GM18498 (cell line): ENCODE measurements around the gene ZFTA.

ENCODE experiments used
- ATAC-seq: cut with Tn5 transposase; IDR thresholded peaks from one replicate; pipeline ENCODE4 v1.9.1; 2021; ENCODE audit warnings: mild to moderate bottlenecking, moderate library complexity; ENCODE audit not compliant: unreplicated experiment

ZFTA gene

GRCh38 chr11:63756919-63757761 is 11.4 kb downstream of the ZFTA start:
- ATAC-seq, result no peak

GRCh38 chr11:63749624-63750023 is 19.0 kb downstream of the ZFTA start:
- no peak for ATAC-seq

GRCh38 chr11:63747011-63747410 is 21.6 kb downstream of the ZFTA start:
- ATAC-seq, result no peak

GRCh38 chr11:63745304-63746170 is 23.0 kb downstream of the ZFTA start:
- ATAC-seq, result no peak

DNA sequence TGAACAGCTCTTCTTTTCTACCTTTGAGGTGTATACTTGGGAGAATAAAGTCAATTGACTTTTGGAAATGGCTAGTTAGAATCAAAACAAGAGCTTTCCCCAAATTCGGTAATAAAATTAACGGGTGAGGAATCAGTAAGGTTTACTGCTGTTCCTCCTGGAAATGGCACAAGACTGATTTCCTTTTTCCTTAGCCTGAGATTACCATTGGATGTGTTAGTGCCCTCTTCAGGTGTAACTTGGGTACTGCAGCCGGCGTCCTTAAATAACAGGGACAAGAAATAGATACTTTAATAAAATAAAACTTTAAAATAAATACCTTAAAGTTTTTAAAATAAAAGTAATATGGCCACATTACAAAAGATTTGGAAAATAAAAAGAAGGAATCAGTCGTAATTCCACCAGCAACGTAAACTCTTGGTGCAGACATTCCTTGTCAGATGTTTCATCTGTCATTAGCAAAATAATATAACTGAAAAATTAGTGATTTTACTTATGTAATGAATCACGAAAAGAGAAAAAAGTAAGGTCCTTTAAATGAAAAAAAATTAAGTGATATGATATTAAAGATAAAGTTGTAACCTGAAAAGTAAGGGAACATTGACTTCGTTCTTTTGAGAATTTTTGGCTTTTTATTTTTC is 29.7 kb downstream of the ZFTA start:
- ATAC-seq, result no peak

DNA sequence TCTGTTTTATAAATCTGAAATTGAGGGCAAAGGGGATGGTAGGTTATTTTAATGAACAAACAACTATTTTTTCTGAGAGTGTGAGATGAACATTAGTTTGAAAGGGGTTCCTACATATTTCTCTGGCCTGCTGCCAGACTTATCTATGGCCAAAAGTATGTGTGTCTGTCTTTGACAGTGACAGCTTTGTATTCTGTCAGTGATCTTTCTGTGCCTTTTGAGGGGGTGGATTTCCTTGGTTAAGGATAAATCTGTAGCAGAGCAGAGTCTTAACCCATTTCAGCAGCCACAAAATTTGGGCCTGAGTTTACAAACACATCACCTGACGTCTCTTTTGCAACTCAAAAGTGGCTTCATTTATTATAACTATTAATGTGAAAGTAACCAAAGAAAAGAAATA is 30.9 kb downstream of the ZFTA start:
- no peak for ATAC-seq

DNA sequence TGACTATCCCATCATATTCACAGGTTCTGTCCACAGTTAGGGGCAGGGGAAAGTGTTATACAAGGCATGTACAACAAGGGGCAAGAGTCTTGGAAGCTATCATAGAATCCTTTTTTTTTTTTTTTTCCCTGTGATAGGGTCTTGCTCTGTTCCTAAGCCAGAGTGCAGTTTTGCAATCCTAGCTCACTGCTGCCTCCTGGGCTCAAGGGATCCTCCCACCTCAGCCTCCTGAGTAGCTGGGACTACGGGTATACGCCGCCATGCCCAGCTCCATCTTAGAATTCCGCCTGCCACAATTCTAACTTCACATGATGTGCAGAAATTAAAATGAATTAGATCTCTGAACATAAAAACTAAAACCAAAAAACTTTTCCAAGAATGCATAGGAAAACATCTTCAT is 31.7 kb downstream of the ZFTA start:
- ATAC-seq, result no peak

GRCh38 chr11:63729326-63729725 is 39.2 kb downstream of the ZFTA start:
- no peak for ATAC-seq

- ATAC-seq, result no peak
Measured at GRCh38 chr11:63720611-63721010, 48.0 kb downstream of the ZFTA start.

- no peak for ATAC-seq
Measured at GRCh38 chr11:63719987-63720386, 48.6 kb downstream of the ZFTA start.

- no peak for ATAC-seq
Measured at GRCh38 chr11:63719001-63719400, 49.6 kb downstream of the ZFTA start.
